ENCODE data around the gene VEPH1.

The VEPH1 gene

DNA sequence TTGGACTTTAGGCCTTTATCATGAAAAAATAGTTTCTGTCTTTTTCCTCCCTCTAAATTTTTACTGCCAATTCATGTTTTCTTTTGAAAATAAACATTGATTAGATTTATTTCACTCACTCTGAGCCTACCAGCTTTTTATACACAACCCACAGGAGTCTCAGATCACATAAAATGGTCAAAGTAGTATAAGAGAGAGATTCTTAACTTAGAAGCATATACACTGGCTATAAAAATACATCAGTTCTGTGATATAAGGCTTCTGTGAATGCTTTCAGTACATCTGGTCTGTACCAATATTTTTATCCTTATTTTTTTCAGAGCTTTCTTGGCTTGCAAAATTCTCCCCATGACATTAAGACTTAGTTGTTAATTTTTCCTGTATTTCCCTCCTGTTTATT is 183.5 kb downstream of the VEPH1 start:
- H3K4me3 ChIP-seq (ENCODE audit: low read depth, low read length): no peak overlapping the region
- no peak for DNase-seq (ENCODE audit: low read depth)
- TF ChIP-seq, protein P1, sequence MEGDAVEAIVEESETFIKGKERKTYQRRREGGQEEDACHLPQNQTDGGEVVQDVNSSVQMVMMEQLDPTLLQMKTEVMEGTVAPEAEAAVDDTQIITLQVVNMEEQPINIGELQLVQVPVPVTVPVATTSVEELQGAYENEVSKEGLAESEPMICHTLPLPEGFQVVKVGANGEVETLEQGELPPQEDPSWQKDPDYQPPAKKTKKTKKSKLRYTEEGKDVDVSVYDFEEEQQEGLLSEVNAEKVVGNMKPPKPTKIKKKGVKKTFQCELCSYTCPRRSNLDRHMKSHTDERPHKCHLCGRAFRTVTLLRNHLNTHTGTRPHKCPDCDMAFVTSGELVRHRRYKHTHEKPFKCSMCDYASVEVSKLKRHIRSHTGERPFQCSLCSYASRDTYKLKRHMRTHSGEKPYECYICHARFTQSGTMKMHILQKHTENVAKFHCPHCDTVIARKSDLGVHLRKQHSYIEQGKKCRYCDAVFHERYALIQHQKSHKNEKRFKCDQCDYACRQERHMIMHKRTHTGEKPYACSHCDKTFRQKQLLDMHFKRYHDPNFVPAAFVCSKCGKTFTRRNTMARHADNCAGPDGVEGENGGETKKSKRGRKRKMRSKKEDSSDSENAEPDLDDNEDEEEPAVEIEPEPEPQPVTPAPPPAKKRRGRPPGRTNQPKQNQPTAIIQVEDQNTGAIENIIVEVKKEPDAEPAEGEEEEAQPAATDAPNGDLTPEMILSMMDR (IDR thresholded peaks at IDR 0.05; ENCODE audit: control insufficient read depth, extremely low read depth, insufficient read depth): no peak

DNA sequence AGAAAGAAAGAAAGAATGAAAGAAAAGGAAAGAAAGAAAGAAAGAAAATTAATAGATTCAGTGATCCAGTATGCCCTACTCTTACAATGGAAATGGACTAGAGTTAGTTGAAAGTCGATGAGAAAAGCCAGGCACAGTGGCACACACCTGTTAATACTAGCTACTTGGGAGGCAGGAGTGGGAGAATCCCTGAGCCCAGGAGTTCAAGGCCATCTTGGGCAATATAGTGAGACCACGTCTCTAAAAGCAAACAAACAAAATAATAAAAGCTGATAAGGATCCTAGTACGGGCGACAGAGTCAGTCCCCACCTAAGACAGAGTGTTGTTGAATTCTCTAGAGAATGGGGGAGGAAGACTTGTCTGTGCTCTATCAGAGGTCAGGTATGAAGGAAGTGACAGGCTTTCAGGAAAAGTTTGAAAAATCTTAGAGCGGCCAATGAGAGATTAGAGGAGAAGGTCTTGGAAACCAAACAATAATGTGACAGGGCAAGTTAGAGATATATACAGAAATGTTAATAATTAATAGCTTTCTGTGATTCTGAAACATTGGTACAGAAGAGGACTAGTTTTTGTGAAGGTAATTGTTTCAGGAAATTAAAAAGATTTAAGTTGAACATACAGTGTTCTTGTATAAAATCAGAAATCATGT is 184.5 kb downstream of the VEPH1 start:
- no peak for DNase-seq (ENCODE audit: low read depth)

DNA sequence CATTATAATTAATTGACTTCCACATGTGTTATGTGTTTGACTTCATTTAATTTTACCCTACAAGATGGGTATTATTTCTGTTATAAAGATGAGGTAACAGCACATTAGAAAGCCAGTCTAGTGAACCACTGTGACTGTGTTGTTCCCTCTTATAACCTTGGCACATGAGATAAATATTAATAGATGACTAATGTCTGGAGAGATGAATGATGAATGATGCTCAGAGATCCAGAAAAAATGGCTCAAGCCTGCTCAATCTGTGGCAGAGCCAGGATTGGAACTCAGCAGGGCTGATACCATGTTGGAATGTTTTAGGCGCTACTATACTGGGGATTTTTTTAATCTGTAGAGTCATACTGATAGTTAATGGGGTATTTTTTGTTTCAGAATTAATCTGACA is 185.3 kb downstream of the VEPH1 start:
- H3K4me3 ChIP-seq (ENCODE audit: low read depth, low read length): no peak overlapping the region
- TF ChIP-seq, protein P1 (IDR thresholded peaks at IDR 0.05; ENCODE audit: control insufficient read depth, extremely low read depth, insufficient read depth): no peak
- no peak for DNase-seq (ENCODE audit: low read depth)

More for the DNA sequence above, 184.5 kb downstream of the VEPH1 start:
- TF ChIP-seq, protein P1 (IDR thresholded peaks at IDR 0.05; ENCODE audit: control insufficient read depth, extremely low read depth, insufficient read depth): no peak
- no peak overlapping the region for H3K4me3 ChIP-seq (ENCODE audit: low read depth, low read length)

DNA sequence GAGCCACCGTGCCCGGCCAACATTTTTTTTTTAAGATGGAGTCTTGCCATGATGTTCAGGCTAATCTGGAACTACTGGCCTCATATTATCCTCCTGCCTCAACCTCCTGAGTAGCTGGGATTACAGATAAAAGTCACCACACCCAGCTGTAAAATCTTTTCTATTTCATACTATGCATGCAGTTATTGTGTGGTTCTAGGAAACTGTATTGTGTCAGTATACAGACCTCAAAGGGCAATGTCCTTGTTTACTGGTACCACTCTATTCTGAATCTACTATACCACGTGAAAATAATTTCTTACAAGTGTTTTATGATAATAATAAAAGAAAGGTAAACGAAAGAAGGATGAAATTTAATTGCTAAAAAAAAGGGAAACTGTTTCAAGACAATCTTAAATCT is 190.0 kb downstream of the VEPH1 start:
- TF ChIP-seq, protein P1 (IDR thresholded peaks at IDR 0.05; ENCODE audit: control insufficient read depth, extremely low read depth, insufficient read depth): no peak
- no peak overlapping the region for H3K4me3 ChIP-seq (ENCODE audit: low read depth, low read length)

DNA sequence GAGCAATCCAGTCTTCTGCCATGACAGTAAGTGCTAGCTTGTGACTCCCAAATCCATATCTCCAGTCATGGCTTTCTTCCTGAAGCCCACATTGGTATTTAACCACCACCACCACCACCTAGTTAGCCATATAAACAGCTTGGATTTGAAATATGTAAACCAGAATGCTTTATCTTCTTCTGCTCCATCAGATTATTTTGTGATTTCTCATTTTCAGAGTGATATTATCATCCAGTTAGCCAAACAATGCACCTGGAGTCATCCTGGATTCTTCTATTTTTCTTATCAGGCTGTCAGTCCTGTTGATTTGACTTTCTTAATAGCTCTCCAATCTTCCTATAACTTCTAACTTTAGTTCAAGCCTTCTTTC is 190.9 kb downstream of the VEPH1 start:
- no peak for DNase-seq (ENCODE audit: low read depth)
- no peak overlapping the region for H3K4me3 ChIP-seq (ENCODE audit: low read depth, low read length)
- TF ChIP-seq, protein P1 (IDR thresholded peaks at IDR 0.05; ENCODE audit: control insufficient read depth, extremely low read depth, insufficient read depth): no peak

More for the DNA sequence above, 190.0 kb downstream of the VEPH1 start:
- no peak for DNase-seq (ENCODE audit: low read depth)

DNA sequence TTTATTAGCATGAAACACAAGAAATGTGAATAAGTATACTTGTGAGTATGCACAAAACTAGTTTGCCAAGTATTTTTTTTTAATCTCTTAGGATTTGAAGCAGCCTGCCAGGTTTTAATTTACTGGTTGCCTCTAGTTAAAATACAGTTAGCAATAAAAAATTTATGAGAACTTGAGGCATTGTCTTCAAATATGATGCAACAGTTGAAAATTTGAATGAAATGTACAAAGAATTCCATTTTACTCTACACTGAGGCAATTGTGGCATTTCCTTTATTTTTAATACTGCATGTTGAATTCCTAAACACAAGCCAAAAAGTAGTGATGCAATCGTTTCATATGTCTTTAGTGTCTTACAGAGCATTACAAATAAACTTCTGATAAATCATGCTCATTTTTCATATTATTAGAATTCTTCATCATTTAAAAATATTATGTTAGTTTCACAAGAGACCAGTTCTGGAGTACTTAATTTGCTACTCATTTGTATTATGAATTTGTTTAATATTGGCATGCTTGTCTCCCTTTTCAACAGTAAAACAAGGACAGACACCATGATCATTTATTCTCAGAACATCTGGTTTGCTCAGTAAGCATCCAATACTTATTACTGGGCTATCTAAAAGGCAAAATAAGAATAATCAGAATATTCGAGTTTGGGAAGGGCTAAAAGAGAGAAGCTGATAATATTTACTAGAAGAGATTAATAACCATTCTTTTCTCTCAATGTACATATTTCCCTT is 191.4 kb downstream of the VEPH1 start:
- DNase-seq (ENCODE audit: low read depth): peak; percentile 89
- TF ChIP-seq, protein P1 (IDR thresholded peaks at IDR 0.05; ENCODE audit: control insufficient read depth, extremely low read depth, insufficient read depth): no peak

More for the DNA sequence above, 191.4 kb downstream of the VEPH1 start:
- no peak overlapping the region for H3K4me3 ChIP-seq (ENCODE audit: low read depth, low read length)
